SHP77 (cell line): ENCODE results near the gene STKLD1.

Experiments used
- DNase-seq, 2 experiments: peaks; one replicate each; lab custom pipeline; 2025; lab: John Stamatoyannopoulos, UW

STKLD1 gene

DNA sequence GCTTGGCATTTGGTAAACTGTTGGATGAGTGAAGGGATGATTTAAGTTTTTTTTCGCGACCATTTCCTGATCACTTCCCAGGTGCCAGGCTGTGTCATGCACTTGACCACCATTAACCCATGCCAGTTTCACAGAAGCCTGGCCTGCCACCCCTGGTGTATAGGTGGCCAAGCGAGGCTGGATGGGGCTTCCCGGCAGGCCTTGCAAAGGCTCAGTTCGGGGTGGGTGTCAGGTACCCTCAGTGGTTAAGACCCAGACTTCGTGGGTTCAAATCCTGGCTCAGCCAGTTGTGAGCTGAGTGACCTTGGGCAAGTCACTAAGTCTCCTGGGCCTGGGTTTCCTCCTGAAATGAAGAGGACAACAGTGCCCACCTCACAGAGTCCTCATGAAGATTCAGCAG is 30.6 kb upstream of the STKLD1 start:
- no peak for DNase-seq

- DNase-seq: no peak
Measured at GRCh38 chr9:133346021-133346785, 30.0 kb upstream of the STKLD1 start.

DNA sequence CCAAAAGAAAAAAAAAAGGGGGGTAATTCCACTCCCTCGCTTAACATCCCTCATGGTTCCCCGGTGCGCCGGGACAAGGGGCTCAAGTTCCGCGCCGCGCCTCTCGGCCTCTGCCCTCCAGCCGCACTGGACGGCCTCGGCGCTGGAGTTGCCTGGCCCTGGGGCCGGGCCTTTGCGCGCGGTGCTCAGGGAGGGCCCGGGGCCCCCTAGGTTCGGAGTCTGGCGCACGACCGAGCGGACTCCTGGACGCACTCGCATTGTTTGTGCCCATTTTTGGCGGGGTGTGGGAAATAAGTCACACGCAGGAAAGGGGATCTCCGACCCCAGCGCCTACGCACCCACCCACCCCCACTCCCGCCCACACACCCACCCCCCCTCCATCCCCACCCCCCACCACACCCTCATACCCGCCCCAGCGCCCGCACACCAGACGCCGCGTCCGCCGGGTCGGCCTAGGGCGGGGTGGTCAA is 28.6 kb upstream of the STKLD1 start:
- peak in 1 of 2 experiments; percentile 23 for DNase-seq

DNA sequence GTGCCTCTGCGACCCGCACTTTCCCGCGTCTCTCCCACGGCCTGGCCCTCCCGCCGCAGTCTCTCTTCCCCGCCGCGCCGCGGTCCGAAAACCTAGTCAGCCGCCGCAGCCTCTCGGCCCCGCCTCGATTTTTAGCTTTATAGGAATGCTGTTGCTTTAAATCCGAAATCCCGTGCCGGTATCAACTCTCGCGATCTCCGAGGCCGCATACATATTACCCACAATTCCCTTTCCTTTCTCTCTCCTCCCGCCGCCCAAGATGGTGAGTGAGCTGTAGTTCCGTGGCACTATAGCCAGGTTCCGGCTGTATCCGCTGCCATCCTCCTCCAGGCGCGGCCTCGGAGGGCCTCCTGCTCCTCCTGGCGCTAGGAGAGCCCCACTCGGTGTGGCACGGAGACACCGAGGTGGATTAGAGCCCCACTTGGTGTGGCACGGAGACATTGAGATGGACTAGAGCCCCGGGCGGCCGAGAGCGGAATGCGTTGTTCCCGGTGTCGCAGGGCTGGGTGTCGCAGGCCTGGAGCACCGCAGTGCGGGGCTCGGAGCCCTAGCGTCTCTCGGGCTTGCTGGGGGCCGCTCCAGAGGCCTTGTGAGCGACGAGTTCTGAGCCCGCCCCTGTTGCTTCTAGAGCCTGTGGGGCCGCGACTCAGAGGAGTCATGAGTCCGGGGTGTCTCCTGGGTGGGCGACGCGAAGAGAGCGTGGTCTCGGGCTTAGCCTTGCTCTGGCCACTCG is 28.0 kb upstream of the STKLD1 start, which contains the start of the genes MED22 and RPL7A:
TSS of gene MED22 (minus strand) at position 147 of the 733 bp plus-strand sequence. CDS start 1,469 bp downstream, outside the sequence.
TSS of gene RPL7A (plus strand) at position 234 of the 733 bp plus-strand sequence. CDS start at position 260, 26 bp downstream.
- peak; percentile 88 to 94 for DNase-seq

DNA sequence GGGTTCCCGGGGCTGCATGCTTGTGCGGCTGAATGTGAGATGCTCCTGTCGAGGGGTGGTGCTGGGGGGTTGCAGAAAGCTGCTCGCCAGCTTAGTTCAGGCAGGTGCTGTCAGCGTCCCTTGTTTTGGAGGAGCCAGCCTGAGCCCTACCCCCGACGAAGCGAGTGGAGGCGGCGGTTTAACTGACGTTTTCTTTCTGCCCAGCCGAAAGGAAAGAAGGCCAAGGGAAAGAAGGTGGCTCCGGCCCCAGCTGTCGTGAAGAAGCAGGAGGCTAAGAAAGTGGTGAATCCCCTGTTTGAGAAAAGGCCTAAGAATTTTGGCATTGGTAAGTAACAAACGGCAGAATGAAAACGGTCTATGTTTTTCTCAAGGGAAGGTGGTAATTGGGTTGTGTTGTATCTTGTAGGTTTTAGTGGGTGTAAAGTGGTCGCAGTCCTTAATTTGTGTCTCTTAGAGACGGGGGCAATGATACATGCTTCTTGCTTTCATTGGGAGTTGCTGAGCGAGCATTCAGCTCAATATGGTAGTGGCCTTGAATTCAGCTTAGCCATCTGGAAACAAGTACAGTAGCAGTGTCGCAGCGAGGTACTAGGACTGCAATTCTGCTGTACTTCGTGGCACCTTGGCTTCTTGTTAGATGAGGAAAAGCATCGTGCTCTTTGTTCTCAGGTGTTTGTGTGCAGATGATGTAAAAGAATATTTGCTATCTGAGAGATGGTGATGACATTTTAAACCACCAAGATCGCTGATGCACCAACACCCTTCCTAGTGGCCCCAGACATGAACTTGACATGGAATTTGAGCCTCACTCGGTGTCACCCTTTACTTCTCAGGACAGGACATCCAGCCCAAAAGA is 27.2 kb upstream of the STKLD1 start:
- DNase-seq: no peak

- DNase-seq: no peak
Measured at GRCh38 chr9:133349965-133350616, 26.1 kb upstream of the STKLD1 start.

DNA sequence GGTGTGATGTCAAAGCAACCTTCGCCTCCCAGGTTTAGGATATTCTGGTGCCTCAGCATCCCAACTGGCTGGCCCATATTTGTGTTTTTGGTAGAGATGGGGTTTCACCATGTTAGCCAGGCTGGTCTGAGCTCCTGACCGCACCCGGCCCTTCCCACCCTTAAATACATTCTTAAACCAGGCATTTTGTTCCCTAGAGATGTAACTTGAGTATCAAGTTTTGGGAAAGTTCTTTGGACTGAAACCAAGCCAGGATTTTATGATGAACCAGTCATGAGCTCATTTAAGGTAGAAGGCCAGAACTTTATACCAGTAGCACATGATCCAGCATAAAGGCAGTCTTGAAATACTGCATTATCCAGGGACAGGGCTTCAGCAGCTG is 24.6 kb upstream of the STKLD1 start:
- DNase-seq: no peak

DNA sequence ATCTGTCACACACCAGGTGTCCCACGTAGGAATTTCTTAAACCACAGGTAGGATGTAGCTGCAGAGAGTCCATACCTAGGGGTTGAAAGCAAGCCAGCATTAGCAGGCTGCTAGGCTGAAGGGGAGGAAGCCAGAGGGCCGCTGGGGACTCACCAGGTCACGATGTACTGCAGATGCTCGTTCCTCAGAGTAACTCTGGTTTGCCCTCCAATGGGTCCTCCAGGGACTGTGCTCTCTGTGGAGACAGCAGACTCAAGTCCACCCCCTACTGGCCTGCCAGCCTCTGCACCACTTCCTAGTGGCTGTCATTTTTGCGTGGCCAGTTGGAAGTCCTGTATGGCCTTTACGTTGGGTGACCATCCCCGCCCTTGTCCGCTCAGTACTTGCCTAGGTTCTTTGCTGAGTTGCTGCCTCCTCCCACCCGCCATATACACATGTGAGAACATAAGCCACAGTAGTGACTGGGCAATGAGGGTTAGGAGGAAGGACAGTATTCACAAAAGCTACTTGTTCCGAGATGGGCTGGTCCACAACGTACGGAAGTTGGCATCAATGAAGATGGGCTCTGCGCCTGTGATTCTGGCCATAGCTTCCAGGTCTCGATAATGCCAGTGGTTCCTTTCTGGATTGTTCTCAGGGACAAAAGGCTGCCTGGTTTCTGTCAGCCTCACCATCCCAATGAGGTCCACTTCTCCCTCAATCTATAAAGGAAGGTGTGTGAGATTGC is 24.1 kb upstream of the STKLD1 start:
- DNase-seq: peak; percentile 35 to 58

DNA sequence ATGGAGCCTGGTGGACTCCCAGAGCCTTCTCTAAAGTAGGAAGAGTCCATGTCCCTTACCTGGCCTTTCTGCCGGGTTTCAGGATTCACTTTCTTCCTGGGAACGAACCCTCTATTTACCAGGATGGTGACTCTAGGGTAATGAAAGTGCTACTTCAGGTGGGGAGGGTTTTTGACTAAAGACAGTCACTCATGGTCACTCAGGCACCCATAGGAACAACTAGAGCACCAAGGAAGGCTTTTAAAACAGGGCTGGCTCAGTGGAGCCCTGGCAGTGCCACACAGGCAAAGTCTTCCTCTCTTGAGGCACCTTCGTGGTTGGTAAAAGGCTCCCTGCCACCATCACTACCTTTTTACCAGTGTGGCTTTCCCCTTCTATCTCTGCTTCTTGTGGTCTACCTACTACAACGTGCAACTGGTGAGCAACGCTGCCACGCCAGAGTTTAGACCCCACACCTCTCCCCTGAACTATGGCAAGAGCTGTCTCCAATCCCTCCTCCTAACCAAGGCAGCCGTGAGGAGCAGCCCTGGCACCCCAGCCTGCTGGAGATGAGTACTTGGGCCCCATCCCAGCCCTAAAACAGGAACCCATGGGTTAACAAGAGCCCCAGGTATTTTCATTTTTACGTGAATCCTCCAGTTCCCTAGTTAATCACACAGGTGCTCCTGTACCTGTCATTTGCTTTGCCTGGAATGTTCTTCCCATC is 23.4 kb upstream of the STKLD1 start:
- no peak for DNase-seq

- no peak for DNase-seq
Measured at GRCh38 chr9:133353548-133353947, 22.6 kb upstream of the STKLD1 start.

- no peak for DNase-seq
Measured at GRCh38 chr9:133354766-133355165, 21.4 kb upstream of the STKLD1 start.

GRCh38 chr9:133355881-133356357 is 20.2 kb upstream of the STKLD1 start:
- DNase-seq: no peak

- DNase-seq: peak; percentile 68 to 88
Measured at GRCh38 chr9:133356391-133357091, 19.6 kb upstream of the STKLD1 start, which contains the start of the genes SURF1 and SURF2. SURF1 (minus strand) TSS chr9:133356487; CDS start chr9:133356453, 34 bp downstream. SURF2 (plus strand) TSS chr9:133356550; CDS start chr9:133356593, 43 bp downstream.

DNA sequence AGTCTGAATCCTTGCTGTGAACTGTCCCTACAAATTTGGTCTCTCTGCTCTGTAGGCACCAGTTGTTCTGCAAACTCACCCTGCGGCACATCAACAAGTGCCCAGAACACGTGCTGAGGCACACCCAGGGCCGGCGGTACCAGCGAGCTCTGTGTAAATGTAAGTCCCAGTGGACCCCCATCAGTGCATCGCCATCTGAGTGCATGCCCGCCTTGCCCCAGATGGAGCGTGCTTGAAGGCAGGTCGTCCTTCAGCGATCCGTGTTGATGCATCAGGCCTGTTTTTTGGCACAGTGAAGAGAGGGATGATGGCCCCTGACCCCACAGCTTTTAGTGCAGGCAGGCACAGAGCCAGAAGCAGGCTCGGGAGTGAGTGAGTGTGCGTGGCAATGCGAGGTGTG is 18.5 kb upstream of the STKLD1 start:
- no peak for DNase-seq

DNA sequence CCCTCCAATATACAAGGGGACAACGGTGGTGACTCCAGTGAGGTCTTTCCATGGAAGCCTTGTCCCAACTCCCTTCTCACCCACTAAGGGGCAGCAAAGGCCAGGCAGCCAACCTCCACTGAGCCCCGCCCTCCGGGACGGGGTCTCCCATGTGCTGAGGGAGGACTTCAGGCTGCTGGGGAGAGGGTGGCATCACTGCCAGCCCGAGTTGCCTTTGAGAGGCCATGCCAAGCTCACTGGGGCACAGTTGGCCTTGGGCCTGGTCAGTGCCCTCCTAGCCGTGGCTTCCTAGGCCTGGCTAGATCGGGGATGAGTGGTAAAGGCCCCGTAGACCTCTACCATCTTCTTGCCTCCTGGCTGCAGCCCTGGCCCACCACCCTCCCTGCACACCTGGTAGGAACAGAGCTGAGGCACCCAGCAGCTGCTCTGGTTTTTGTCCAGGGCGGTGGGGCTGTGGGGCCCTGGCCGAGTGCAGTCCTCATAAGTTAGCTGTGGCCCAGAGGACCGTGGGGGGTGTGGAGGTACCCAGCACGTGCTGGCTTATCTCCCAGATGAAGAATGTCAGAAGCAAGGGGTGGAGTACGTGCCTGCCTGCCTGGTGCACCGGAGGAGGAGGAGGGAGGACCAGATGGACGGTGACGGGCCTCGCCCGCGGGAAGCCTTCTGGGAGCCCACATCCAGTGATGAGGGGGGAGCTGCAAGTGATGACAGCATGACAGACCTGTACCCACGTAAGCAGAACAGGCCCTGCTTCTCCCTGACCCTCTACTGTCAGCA is 16.6 kb upstream of the STKLD1 start:
- peak; percentile 58 to 65 for DNase-seq

DNA sequence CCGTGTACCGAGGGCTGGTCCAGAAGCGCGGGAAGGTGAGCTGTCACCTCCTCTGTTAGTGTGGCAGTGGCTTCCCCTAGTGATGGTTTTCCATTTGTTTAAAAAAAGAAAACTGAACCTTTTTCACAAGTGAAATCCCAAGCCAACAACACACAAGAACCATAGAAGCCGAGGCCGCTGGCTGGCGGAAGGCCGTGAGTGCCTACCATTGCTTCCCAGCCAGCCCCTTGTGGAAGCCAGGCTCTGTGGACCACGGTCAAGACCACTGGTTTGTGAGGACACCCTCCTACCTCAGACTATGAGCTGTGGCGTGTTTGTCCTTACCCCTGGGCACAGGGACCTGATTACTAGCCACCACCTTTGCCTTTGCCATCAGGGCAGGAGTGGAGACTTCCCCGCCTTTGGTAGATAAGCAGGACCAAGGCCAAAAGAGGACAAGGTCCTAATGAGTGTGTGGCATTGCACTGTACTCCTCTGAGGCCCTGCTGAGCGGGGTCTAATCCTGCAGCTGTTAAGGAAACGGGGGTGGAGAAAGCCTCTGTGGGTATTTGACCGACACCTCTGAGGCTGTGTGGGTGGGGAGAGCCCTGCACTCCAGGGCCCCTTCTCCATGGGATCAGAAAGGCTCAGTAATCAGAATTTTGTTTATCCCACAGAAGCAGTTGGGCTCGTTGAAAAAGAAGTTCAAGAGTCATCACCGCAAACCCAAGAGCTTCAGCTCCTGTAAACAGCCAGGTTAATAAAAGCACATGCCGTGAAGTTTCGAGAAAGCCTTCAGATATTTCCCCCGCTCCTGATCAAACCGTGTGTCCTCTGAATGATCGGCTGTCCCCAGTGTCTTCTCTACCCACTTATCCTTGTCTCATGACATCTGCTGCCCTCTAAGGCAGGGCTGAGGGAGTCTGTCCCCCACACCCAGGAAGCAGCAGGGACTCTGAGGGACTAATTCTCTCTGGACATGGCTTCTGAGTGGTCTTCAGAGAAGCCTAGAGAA is 15.5 kb upstream of the STKLD1 start:
- DNase-seq: no peak

- DNase-seq: no peak
Measured at GRCh38 chr9:133361507-133362092, 14.6 kb upstream of the STKLD1 start.
